GM15510 (cell line): Measurements from ENCODE around the gene HLA-DRB1.

ENCODE experiments used
- POLR2A ChIP-seq: IDR thresholded peaks from 3 replicates; pipeline ENCODE4 v1.6.1; 2011; ENCODE audit warnings: borderline replicate concordance; ENCODE audit not compliant: insufficient read length; ENCODE audit errors: extremely low read depth

The HLA-DRB1 gene

DNA sequence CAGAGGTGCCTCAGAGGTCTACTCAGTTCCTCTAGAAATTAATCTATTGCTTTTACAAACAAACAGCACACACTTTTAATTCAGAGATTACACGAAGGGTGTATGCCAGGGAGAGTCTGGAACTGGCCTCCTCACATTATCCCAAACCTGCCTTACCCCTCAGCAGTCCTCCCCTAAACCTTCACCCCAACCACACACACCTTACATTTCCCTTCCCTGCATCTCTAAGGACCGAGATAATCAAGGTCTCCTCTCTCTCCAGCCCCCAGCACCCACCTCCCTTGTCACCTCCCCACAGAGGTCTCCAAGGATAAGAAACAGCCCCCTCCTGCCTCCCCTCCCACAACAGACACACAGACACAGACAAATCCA, 6.1 kb downstream of the HLA-DRB1 start:
- TF ChIP-seq POLR2A, result no peak

DNA sequence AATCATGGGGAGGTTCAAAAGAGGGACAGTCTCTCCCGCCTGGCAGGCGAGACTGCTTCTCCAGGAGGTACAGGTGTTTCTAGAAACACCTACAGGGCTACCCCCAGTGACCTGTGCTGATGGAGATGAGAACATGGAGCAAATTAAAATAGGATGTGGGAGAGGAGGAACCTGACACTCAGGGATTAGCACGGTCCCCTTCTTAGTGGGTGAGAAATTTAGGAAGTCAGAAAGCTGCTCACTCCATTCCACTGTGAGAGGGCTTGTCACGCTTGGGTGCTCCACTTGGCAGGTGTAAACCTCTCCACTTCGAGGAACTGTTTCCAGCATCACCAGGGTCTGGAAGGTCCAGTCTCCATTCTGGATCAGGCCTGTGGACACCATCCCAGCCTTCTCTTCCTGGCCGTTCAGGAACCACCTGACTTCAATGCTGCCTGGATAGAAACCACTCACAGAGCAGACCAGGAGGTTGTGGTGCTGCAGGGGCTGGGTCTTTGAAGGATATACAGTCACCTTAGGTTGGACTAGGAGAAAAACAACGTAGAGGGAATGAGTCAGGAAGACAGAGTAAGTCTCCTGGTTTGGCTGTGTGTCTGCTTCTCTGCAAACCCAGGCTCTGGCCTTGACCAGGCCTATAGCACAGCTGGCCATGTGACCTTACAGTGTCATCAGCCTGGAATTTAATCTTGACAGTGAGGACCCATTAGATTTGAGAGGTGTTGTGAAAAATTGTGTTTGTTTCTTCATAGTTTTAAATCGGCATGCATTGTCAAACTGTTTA, 8.1 kb downstream of the HLA-DRB1 start:
- TF ChIP-seq POLR2A, result no peak

DNA sequence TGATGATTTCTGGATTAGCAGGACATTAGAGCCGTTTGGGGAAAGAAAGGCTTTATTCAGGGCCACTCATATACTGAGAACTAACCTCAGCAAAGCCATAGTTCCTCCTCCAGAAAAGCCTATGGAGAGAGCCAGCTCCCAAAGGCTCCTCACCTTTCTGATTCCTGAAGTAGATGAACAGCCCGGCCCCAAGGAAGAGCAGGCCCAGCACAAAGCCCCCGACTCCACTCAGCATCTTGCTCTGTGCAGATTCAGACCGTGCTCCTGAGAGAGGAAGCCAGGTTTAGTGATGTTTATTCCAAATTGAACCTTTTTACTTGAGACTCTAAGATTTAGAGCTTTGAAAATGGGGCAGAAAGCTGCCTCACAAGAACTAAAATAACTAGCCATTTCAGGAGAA, 9.1 kb downstream of the HLA-DRB1 start:
- no peak for TF ChIP-seq POLR2A

DNA sequence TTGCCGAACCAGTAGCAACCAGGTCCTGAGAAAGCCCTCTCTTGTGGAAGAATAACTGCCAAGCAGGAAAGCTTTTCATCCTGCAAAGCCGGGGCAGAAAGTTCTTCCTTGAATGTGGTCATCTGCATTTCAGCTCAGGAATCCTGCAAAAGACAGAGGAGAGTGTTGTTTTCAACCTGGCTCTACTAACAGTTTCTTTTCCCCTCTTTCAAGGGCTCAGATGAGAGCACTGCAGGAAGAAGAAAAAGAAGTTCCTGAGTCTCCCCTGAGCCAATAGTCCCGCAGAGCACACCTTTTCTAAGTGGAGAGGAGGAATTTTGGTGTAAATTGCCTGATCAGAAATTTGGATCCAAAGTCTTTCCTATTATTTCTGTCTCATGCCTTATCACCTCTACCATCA, 10.7 kb downstream of the HLA-DRB1 start:
- no peak for TF ChIP-seq POLR2A

DNA sequence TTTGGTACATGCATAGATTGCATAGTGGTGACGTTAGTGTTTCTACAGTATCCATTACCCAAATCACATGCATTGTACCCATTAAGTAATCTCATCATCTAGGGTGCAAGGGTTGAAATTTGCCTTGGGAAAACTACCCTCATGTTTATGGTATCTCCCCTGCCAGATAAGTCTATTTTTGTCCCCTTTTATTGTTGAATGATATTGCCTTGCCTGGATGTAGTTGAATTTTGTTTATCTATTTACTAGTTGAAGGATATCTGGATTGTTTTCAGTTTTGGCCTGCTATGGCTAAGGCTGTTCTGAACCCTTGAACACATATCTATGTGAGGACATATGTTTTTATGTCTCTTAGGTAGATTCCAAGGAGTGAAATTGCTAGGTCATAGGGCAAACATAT, 13.4 kb downstream of the HLA-DRB1 start:
- TF ChIP-seq POLR2A, result no peak

DNA sequence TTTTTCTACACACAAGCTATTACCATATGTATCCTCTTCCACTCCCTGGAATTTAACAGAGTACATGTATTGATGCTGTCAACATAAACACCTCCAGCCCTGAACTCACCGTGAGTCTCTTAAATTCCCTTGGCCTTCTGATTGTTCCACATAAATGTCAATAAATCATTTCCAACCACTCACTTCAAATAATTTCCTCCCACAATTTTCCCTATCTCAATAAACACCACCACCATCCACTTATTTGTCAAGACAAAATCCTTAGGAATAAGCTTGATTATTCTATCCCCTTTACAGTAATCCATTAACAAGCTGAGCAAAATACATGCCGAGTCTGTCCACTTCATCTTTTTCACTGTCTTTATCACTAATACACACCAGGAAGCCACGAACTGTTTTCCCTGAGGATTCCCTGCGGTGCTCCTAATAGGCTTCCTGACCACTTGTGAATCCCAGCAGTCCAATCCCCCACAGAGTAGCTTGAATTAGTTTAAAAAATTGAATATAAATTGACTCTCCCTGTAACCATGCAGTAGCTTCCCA, 19.2 kb downstream of the HLA-DRB1 start:
- TF ChIP-seq POLR2A, result no peak

DNA sequence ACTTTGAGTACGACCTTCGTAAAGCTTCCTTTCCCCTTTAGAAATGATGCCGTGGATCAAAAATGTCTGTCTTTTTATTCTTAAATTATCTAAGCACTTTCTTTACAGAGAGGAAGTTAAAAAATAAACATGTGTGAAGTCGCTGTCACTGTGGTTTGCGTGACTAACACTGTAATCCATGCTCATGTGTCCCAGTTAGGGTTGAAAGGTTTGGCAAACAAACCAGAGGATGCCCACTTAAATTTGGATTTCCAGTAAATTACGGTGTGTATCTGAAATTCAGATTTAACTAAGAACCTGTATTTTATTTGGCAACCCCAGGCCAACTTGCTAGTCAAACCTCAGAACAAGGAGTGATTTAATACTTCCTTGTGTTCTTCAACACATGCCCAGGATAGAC, 21.1 kb downstream of the HLA-DRB1 start:
- no peak for TF ChIP-seq POLR2A

DNA sequence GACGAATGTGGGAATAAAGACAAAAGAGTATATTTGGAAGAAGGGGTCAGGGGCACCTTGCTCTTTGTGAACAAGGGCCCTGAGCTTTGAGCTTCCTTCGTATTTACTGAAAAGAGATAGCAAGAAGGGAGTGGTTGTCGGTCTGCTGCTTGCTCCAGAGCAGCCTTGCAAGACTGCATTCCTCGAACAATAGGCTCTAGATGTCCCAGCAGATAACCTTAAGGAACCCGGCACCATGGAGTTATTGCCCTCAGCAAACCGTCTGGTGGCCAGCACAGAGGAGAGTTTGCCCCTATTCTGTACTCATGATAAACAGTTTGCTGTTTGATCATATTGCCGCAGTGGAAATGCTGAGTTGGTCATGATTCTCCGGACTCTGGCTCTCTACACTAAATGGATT, 22.7 kb downstream of the HLA-DRB1 start:
- no peak for TF ChIP-seq POLR2A

DNA sequence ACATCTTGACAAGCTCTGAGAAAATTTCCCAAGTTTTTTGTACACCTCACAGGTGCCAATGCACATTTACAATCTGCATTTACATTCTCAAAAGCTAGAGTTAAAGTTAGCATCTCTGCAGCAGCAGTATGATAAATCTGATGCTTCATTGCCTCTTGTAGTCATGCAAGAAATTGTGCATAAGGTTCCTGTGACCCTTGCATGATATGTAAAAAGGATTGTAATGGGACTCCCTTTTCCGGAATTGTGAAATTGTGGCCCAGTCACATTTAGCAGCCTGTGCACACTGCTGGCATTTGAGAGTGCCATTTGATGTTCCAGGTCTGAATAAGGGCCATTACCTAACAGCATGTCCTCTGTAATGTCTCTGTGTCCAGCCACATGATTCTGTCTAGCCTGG, 24.1 kb downstream of the HLA-DRB1 start:
- no peak for TF ChIP-seq POLR2A

DNA sequence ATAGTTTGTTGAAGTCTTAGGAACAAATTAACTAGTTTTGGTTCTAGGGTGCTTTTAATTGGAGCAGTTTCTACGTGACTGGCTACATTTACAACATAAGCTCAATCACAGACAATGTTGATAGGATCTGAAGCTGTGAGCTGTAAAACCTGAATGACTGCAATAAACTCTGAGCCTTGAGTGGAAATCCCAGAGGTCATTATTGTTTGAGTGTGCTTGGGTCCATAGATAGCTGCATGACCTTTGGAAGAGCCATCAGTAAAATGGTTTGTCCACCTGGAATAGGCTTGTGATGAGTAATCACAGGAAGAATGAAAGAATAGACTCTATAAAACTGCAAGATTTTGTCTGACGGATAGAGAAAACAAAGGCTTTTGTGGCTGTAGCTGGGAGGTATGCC, 26.7 kb downstream of the HLA-DRB1 start:
- no peak for TF ChIP-seq POLR2A

DNA sequence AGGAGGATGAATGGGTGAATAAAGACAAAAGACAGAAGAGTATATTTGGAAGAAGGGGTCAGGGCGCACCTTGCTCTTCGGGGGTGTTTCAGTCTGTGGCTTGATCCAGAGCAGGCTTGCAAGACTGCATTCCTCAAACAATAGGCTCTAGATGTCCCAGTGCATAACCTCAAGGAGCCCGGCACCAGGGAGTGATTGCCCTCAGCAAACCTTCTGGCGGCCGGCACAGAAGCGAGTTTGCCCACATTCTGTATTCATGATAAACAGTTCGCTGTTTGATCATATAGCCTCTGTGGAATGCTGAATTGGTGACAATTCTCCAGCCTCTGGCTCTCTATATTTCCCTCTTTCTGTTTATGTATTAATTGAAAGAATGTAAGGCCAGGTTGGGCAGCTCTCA, 29.9 kb downstream of the HLA-DRB1 start:
- no peak for TF ChIP-seq POLR2A

DNA sequence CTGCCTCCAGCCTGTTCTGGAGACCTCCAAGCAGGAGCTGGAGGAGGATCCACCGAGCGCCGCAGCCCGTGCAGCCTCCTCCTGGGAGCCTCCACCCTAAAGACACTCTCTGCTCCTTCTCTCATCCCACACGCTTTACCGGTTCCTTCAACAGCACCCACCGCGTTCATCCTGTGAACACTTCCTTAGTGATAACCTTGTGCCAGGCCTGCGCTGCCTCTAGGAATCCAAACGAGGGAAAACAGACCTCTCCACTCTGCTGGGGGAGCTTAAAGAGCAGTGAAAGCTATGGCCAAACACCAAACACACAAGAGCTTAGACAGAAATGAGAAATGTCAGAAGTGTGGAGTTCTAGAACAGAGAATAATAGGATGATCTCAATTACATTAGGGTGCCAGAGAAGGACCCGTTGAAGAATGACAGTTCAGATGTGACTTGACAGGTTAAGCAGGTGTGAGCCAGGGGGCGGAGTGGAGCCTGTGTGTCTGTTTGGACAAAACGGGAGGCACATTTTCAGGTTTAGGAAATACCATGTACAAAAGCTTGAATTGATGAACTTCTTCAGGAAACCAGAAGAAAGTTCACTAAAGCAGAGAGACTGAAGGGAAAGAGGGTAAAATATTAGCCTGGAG, 31.1 kb downstream of the HLA-DRB1 start:
- no peak for TF ChIP-seq POLR2A

DNA sequence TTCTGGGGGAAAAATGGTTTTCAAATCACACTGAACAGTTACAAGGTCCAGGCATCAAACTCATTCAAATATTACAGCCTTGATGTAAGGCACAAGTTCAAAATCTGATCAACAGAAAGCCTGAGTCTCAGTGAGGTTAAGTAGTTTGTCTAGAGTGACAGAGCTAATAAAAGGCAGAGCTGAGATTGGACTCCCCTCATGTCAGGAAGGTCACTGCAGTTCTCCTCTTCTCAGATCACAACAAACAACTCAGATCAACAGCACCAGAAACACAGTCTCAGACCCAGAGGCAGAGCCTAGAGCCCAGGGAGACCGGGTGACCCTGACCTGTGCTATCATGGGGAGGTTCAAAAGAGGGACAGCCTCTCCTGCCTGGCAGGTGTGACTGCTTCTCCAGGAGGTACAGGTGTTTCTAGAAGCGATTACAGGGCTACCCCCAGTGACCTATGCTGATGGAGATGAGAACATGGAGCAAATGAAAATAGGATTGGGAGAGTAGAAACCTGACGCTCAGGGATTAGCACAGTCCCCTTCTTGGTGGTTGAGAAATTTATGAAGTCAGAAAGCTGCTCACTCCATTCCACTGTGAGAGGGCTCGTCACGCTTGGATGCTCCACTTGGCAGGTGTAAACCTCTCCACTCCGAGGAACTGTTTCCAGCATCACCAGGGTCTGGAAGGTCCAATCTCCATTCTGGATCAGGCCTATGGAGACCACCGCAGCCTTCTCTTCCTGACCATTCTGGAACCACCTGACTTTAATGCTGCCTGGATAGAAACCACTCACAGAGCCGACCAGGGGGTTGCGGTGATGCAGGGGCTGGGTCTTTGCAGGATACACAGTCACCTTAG, 35.3 kb downstream of the HLA-DRB1 start:
- TF ChIP-seq POLR2A, result no peak

DNA sequence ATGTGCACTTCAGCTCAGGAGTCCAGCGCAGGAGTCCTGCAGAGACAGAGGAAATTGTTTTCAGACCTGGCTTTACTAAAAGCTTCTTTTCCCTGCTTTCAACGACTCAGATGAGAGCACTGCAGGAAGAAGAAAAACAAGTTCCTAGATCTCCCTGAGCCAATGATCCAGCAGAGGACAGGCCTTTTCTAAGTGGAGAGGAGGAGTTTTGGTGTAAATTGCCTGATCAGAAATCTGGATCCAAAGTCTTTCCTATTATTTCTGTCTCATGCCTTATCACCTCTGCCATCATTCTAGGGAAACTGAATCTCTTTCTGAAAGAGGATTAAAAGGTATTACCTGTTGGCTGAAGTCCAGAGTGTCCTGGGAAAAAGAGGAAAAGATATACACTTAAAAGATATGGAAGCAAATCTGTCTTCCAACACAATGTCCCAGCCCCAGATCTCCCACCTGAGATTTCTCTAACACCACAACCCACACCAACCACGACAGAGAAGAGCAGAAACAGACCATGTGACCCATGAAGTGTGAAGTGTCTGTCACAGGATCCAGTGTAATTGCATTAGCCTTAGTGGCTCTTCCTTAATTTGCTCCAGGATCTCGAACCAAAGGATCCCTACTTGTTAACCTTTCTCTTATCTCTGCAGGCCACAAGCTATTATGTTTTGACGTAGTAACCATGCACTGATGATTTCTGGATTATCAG, 36.5 kb downstream of the HLA-DRB1 start:
- no peak for TF ChIP-seq POLR2A

DNA sequence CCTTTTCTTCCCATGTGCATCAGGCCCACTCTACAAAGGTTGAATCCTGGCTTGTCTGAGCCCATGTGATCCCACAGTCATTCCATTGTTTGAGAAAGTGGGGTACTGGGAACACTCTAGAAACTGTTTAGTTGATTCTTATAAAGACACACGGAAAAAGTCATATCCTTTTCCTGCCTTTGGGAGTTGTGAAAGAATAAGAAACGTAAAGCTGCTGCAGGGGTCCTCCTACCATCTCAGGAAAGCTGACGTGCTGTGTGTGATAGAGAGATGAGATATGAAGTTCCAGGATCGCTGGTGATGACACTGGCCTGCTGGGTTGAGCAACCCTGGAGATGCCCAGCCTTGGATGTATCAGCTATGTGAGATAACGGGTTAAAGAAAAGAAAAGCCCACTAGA, 38.2 kb downstream of the HLA-DRB1 start:
- TF ChIP-seq POLR2A, result no peak

DNA sequence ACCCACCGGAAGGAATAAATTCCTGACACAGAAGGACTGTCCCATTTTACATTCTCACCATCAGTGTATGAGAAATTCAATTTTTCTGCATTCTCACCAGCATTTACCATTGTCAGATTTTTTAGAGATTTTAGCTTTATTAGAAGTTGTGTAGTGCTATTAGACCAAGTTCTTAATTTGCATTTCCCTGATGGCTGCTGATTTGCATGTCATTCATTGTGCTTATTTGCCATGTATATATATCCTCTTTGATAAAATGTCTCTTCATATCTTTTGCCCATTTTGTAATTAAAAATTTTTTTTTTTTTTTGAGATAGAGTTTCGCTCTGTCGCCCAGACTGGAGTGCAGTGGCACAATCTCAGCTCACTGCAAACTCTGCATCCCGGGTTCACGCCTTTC, 49.8 kb downstream of the HLA-DRB1 start:
- no peak for TF ChIP-seq POLR2A
